ENCODE measurements around the gene UROS.

Gene UROS

DNA sequence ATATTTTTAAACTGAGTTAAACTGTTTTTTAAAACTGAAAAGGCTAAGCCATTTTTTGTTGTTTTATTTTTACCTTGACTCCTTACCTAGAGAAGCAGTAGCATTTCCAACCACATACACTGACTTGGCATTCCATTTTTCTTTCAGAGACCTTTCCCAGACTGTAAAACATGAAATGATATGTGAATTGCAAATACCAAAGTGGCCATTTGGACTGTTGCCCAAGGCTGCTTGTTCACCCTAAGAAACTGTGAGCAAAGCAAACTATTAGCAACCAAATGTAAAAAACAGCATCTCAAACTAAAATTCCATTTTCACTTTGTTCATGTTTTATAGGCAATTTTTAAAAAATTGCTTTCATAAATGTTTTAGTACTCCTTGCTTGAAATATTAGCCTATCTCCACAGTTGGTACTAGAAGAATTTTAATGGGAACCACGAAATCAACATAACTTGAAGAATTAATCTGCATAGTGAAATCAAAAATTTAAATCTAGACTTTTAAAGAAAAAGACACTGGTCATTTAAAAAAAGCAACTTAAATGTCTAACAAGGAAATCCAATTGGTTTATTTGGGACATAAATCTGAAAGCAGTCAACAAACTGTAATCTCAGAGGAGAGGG is 10.8 kb downstream of the UROS start:
- Histone ChIP-seq H2BK120ac (ENCODE audit: low read depth, low read length) (no peak overlapping the region), H3K18ac (ENCODE audit: low read length) (no peak overlapping the region), H3K9ac (ENCODE audit: low read length) (no peak overlapping the region), H3K4me1 (ENCODE audit: control insufficient read depth, low read depth, low read length) (no peaks in the 10 kb centered on the region), H3K4me2 (ENCODE audit: low read length) (no peak overlapping the region), H3K36me3 (ENCODE audit: control insufficient read depth, insufficient read depth, low read length) (no peaks in the 10 kb centered on the region), H4K5ac (ENCODE audit: low read length) (no peak overlapping the region), H3K56ac (ENCODE audit: low read length) (no peak overlapping the region), H3K27me3 (ENCODE audit: insufficient read depth, low read length, poor library complexity) (no peaks in the 10 kb centered on the region), H2AK5ac (ENCODE audit: low read length) (no peak overlapping the region), H3K4ac (ENCODE audit: low read depth, low read length) (no peak overlapping the region), H4K8ac (ENCODE audit: low read depth, low read length) (no peak overlapping the region), H2BK15ac (replicated peaks; ENCODE audit: low read depth) (no peak overlapping the region), H3K27ac (ENCODE audit: low read depth, low read length) (no peak overlapping the region), H2BK5ac (ENCODE audit: low read length) (no peak overlapping the region), H3K4me3 (ENCODE audit: low read length) (no peak overlapping the region), H3K79me1 (ENCODE audit: low read length) (no peaks in the 10 kb centered on the region), H3K79me2 (ENCODE audit: control insufficient read depth, insufficient read depth, low read length) (no peaks in the 10 kb centered on the region), H3K23ac (ENCODE audit: low read length) (no peak overlapping the region)
- DNase-seq: no peak
- WGBS (ENCODE audit: extremely low coverage, insufficient coverage, low lambda C conversion rate): no CpG with 5 or more reads among the region's 1 CpG

DNA sequence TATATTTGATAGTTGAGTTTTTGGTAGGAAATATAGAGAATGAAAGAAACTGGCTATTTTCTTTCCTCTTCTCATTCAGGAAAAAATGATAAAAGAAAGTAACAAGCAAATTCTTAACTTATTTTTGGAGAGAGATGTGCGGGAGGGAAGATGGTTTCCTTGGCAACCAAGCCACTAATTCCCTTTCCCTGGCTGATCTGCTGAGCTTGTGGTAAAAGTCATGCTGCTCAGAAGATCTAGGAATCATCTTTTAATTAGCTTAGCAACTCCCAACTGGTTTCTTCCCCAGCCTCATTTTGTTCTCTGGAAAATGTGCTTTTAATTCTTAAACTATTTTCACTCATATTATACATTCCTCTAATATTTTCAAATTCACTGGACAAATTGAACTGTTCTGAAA is 11.8 kb downstream of the UROS start:
- Histone ChIP-seq H2BK15ac (replicated peaks; ENCODE audit: low read depth) (no peak overlapping the region), H3K4me3 (ENCODE audit: low read length) (no peak overlapping the region), H3K18ac (ENCODE audit: low read length) (no peak overlapping the region), H3K79me1 (ENCODE audit: low read length) (no peaks in the 10 kb centered on the region), H3K9ac (ENCODE audit: low read length) (no peak overlapping the region), H3K36me3 (ENCODE audit: control insufficient read depth, insufficient read depth, low read length) (no peaks in the 10 kb centered on the region), H2AK5ac (ENCODE audit: low read length) (no peak overlapping the region), H3K56ac (ENCODE audit: low read length) (no peak overlapping the region), H3K4me2 (ENCODE audit: low read length) (no peak overlapping the region), H3K4me1 (ENCODE audit: control insufficient read depth, low read depth, low read length) (no peaks in the 10 kb centered on the region), H3K23ac (ENCODE audit: low read length) (no peak overlapping the region), H4K8ac (ENCODE audit: low read depth, low read length) (no peak overlapping the region), H2BK120ac (ENCODE audit: low read depth, low read length) (no peak overlapping the region), H3K27ac (ENCODE audit: low read depth, low read length) (no peak overlapping the region), H3K79me2 (ENCODE audit: control insufficient read depth, insufficient read depth, low read length) (no peaks in the 10 kb centered on the region), H3K27me3 (ENCODE audit: insufficient read depth, low read length, poor library complexity) (no peaks in the 10 kb centered on the region), H3K4ac (ENCODE audit: low read depth, low read length) (no peak overlapping the region), H2BK5ac (ENCODE audit: low read length) (no peak overlapping the region), H4K5ac (ENCODE audit: low read length) (no peak overlapping the region)
- no peak for DNase-seq
- no CpG with 5 or more reads among the region's 1 CpG for WGBS (ENCODE audit: extremely low coverage, insufficient coverage, low lambda C conversion rate)

GRCh38 chr10:125808047-125808446 is 15.0 kb downstream of the UROS start:
- WGBS (ENCODE audit: extremely low coverage, insufficient coverage, low lambda C conversion rate): no CpG with 5 or more reads among the region's 1 CpG
- no peak overlapping the region for H2AK5ac ChIP-seq (ENCODE audit: low read length)
- H3K23ac ChIP-seq (ENCODE audit: low read length): no peak overlapping the region
- H3K27ac ChIP-seq (ENCODE audit: low read depth, low read length): no peak overlapping the region
- no peak overlapping the region for H3K4ac ChIP-seq (ENCODE audit: low read depth, low read length)
- no peak overlapping the region for H4K5ac ChIP-seq (ENCODE audit: low read length)
- no peaks in the 10 kb centered on the region for H3K79me2 ChIP-seq (ENCODE audit: control insufficient read depth, insufficient read depth, low read length)
- no peak for DNase-seq
- no peaks in the 10 kb centered on the region for H3K4me1 ChIP-seq (ENCODE audit: control insufficient read depth, low read depth, low read length)
- no peak overlapping the region for H2BK120ac ChIP-seq (ENCODE audit: low read depth, low read length)
- H2BK5ac ChIP-seq (ENCODE audit: low read length): no peak overlapping the region
- no peaks in the 10 kb centered on the region for H3K36me3 ChIP-seq (ENCODE audit: control insufficient read depth, insufficient read depth, low read length)
- H3K56ac ChIP-seq (ENCODE audit: low read length): no peak overlapping the region
- no peak overlapping the region for H4K8ac ChIP-seq (ENCODE audit: low read depth, low read length)
- H2BK15ac ChIP-seq (replicated peaks; ENCODE audit: low read depth): no peak overlapping the region
- H3K27me3 ChIP-seq (ENCODE audit: insufficient read depth, low read length, poor library complexity): no peaks in the 10 kb centered on the region
- no peak overlapping the region for H3K4me2 ChIP-seq (ENCODE audit: low read length)
- no peaks in the 10 kb centered on the region for H3K79me1 ChIP-seq (ENCODE audit: low read length)
- no peak overlapping the region for H3K9ac ChIP-seq (ENCODE audit: low read length)
- no peak overlapping the region for H3K4me3 ChIP-seq (ENCODE audit: low read length)
- no peak overlapping the region for H3K18ac ChIP-seq (ENCODE audit: low read length)

- Histone ChIP-seq H3K4me2 (ENCODE audit: low read length) (no peak overlapping the region), H3K23ac (ENCODE audit: low read length) (no peak overlapping the region), H3K4ac (ENCODE audit: low read depth, low read length) (no peak overlapping the region), H3K4me1 (ENCODE audit: control insufficient read depth, low read depth, low read length) (no peaks in the 10 kb centered on the region), H3K9ac (ENCODE audit: low read length) (no peak overlapping the region), H3K27ac (ENCODE audit: low read depth, low read length) (no peak overlapping the region), H3K79me2 (ENCODE audit: control insufficient read depth, insufficient read depth, low read length) (no peaks in the 10 kb centered on the region), H2BK15ac (replicated peaks; ENCODE audit: low read depth) (no peak overlapping the region), H3K36me3 (ENCODE audit: control insufficient read depth, insufficient read depth, low read length) (no peaks in the 10 kb centered on the region), H4K5ac (ENCODE audit: low read length) (no peak overlapping the region), H2AK5ac (ENCODE audit: low read length) (no peak overlapping the region), H2BK5ac (ENCODE audit: low read length) (no peak overlapping the region), H3K79me1 (ENCODE audit: low read length) (no peaks in the 10 kb centered on the region), H3K27me3 (ENCODE audit: insufficient read depth, low read length, poor library complexity) (no peaks in the 10 kb centered on the region), H4K8ac (ENCODE audit: low read depth, low read length) (no peak overlapping the region), H3K56ac (ENCODE audit: low read length) (no peak overlapping the region), H3K4me3 (ENCODE audit: low read length) (no peak overlapping the region), H3K18ac (ENCODE audit: low read length) (no peak overlapping the region), H2BK120ac (ENCODE audit: low read depth, low read length) (no peak overlapping the region)
- no peak for DNase-seq
- WGBS (ENCODE audit: extremely low coverage, insufficient coverage, low lambda C conversion rate): no CpG with 5 or more reads among the region's 7 CpGs
Observed at GRCh38 chr10:125802739-125803138, 20.3 kb downstream of the UROS start.

GRCh38 chr10:125802131-125802530 is 20.9 kb downstream of the UROS start:
- Histone ChIP-seq H2AK5ac (ENCODE audit: low read length) (no peak overlapping the region), H3K4me2 (ENCODE audit: low read length) (no peak overlapping the region), H2BK15ac (replicated peaks; ENCODE audit: low read depth) (no peak overlapping the region), H3K27ac (ENCODE audit: low read depth, low read length) (no peak overlapping the region), H3K4me1 (ENCODE audit: control insufficient read depth, low read depth, low read length) (no peaks in the 10 kb centered on the region), H3K79me2 (ENCODE audit: control insufficient read depth, insufficient read depth, low read length) (no peaks in the 10 kb centered on the region), H3K4ac (ENCODE audit: low read depth, low read length) (no peak overlapping the region), H4K5ac (ENCODE audit: low read length) (no peak overlapping the region), H3K56ac (ENCODE audit: low read length) (no peak overlapping the region), H3K9ac (ENCODE audit: low read length) (no peak overlapping the region), H3K18ac (ENCODE audit: low read length) (no peak overlapping the region), H3K36me3 (ENCODE audit: control insufficient read depth, insufficient read depth, low read length) (no peaks in the 10 kb centered on the region), H3K79me1 (ENCODE audit: low read length) (no peaks in the 10 kb centered on the region), H2BK5ac (ENCODE audit: low read length) (no peak overlapping the region), H4K8ac (ENCODE audit: low read depth, low read length) (no peak overlapping the region), H3K4me3 (ENCODE audit: low read length) (no peak overlapping the region), H3K23ac (ENCODE audit: low read length) (no peak overlapping the region), H2BK120ac (ENCODE audit: low read depth, low read length) (no peak overlapping the region), H3K27me3 (ENCODE audit: insufficient read depth, low read length, poor library complexity) (no peaks in the 10 kb centered on the region)
- no peak for DNase-seq
- no CpG with 5 or more reads among the region's 5 CpGs for WGBS (ENCODE audit: extremely low coverage, insufficient coverage, low lambda C conversion rate)

DNA sequence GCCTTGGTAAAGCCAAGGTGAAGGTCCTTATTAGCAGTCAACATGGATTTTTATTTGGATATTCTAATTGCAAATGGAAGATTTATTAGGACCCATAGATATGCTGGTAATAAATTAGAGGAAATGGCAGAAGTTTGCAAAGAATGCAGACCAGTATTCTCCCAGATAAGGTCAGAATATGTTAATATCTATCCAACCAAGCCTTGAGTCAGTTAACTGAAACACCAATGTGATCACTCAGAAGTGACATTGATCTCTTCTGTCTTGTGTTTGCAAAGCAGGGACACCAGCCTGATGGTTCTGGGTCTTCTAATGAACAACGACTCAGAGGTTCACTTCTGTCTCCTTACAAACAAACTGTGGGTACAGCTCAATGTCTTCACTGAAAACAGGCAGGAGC is 21.5 kb downstream of the UROS start:
- H3K4me3 ChIP-seq (ENCODE audit: low read length): no peak overlapping the region
- no peaks in the 10 kb centered on the region for H3K79me2 ChIP-seq (ENCODE audit: control insufficient read depth, insufficient read depth, low read length)
- no peak overlapping the region for H3K9ac ChIP-seq (ENCODE audit: low read length)
- no peak overlapping the region for H3K27ac ChIP-seq (ENCODE audit: low read depth, low read length)
- H2AK5ac ChIP-seq (ENCODE audit: low read length): no peak overlapping the region
- H2BK120ac ChIP-seq (ENCODE audit: low read depth, low read length): no peak overlapping the region
- no peak overlapping the region for H3K18ac ChIP-seq (ENCODE audit: low read length)
- H2BK5ac ChIP-seq (ENCODE audit: low read length): no peak overlapping the region
- H3K4ac ChIP-seq (ENCODE audit: low read depth, low read length): no peak overlapping the region
- no peak overlapping the region for H3K4me2 ChIP-seq (ENCODE audit: low read length)
- H3K79me1 ChIP-seq (ENCODE audit: low read length): no peaks in the 10 kb centered on the region
- no peaks in the 10 kb centered on the region for H3K27me3 ChIP-seq (ENCODE audit: insufficient read depth, low read length, poor library complexity)
- no peak overlapping the region for H2BK15ac ChIP-seq (replicated peaks; ENCODE audit: low read depth)
- no CpG with 5 or more reads among the region's 1 CpG for WGBS (ENCODE audit: extremely low coverage, insufficient coverage, low lambda C conversion rate)
- no peak overlapping the region for H3K23ac ChIP-seq (ENCODE audit: low read length)
- H3K4me1 ChIP-seq (ENCODE audit: control insufficient read depth, low read depth, low read length): no peaks in the 10 kb centered on the region
- no peaks in the 10 kb centered on the region for H3K36me3 ChIP-seq (ENCODE audit: control insufficient read depth, insufficient read depth, low read length)
- no peak overlapping the region for H3K56ac ChIP-seq (ENCODE audit: low read length)
- no peak overlapping the region for H4K5ac ChIP-seq (ENCODE audit: low read length)
- DNase-seq: no peak
- no peak overlapping the region for H4K8ac ChIP-seq (ENCODE audit: low read depth, low read length)
